DOHH2 (cell line): ENCODE results near the gene SEMA6C.

Experiments used
- EZH2phosphoT487 ChIP-seq: fragments of 200-600 bp; sonication (generic); IDR thresholded peaks from 2 replicates; pipeline ENCODE4 v1.6.1; 2017; ENCODE audit warnings: borderline replicate concordance, mild to moderate bottlenecking, antibody characterized with exemption, low read length, moderate library complexity, mixed read lengths
- TF ChIP-seq, protein P1 (sequence below): fragments of 200-600 bp; sonication (generic); IDR thresholded peaks from one replicate; pipeline ENCODE4 v1.5.1; 2014; ENCODE audit warnings: antibody characterized with exemption, mild to moderate bottlenecking, low read depth, low read length; ENCODE audit not compliant: poor library complexity, severe bottlenecking

DNA sequence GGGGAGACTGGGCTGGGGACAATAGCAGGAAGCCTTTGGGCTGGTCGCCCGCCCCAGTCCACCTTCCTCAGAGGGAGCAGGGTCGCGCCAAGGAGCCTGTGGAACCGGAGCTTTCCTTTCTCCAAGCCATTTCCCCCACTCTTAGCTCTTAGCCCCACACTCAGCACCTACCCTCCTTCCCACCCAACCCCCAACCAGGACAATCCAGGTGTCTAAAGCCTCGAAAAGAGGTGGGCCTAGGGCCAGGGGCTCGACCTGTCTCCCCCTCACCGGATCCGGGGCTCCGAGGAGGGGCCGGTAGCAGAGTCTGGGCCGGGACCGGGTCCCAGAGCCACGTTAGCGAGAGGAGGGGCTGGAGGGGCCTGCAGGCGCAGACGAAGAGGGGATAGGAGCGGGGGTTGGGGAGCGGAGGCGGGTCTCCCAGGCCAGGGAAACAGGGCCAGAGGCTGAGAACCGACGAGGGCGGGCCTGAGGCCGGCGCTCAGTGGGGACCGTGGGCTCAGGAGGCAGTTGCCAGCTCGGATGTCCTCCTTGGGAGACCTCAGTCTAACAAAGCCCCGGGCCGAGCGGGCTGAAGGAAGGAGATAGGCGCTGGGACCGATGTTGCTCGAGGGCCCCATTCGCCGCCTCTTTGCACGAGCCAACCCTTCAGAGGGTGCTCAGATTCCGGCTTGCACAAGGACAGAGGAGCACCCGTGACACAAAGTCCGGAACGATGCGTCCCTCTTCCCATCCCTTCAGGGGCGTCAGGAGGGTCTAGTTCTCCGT, 943 bp downstream of the SEMA6C start:
- no peak for TF ChIP-seq EZH2phosphoT487
- TF ChIP-seq, protein P1, sequence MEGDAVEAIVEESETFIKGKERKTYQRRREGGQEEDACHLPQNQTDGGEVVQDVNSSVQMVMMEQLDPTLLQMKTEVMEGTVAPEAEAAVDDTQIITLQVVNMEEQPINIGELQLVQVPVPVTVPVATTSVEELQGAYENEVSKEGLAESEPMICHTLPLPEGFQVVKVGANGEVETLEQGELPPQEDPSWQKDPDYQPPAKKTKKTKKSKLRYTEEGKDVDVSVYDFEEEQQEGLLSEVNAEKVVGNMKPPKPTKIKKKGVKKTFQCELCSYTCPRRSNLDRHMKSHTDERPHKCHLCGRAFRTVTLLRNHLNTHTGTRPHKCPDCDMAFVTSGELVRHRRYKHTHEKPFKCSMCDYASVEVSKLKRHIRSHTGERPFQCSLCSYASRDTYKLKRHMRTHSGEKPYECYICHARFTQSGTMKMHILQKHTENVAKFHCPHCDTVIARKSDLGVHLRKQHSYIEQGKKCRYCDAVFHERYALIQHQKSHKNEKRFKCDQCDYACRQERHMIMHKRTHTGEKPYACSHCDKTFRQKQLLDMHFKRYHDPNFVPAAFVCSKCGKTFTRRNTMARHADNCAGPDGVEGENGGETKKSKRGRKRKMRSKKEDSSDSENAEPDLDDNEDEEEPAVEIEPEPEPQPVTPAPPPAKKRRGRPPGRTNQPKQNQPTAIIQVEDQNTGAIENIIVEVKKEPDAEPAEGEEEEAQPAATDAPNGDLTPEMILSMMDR, result no peak
